Neural cell (in vitro differentiated cells): ENCODE results near the gene WDR1. TPM values are rescaled to one million over a fixed set of nuclear protein-coding genes. Genes with fewer than 3 reads are reported as not detected.
"Not testable (repeated sequence)": the region's sequence is repeated elsewhere in the genome, so short reads cannot be mapped to it uniquely, and the experiment has no call there.

Experiments used
- H2AFZ ChIP-seq: fragments of 200-600, 300-800 bp; sonication (generic), shearing (Covaris generic); 2 replicates; pipeline ENCODE4 v1.6.0; 2014; ENCODE audit warnings: low read depth, mild to moderate bottlenecking, antibody characterized with exemption, low read length, moderate library complexity
- H3F3A ChIP-seq: fragments of 200-600 bp; shearing (Covaris generic); 2 replicates; pipeline ENCODE4 v1.6.1; 2016; ENCODE audit warnings: mild to moderate bottlenecking, moderate library complexity, mixed read lengths, antibody characterized with exemption, low read length; ENCODE audit not compliant: insufficient read depth, poor library complexity, severe bottlenecking
- H3K27ac ChIP-seq: fragments of 200-600, 300-800 bp; sonication (generic), shearing (Covaris generic); 2 replicates; pipeline ENCODE4 v1.5.1; 2014; ENCODE audit warnings: mild to moderate bottlenecking, low read length, moderate library complexity
- H3K27me3 ChIP-seq: fragments of 300-800, 200-600 bp; sonication (generic), shearing (Covaris generic); 2 replicates; pipeline ENCODE4 v1.6.0; 2014; ENCODE audit warnings: mild to moderate bottlenecking, low read depth, low read length, moderate library complexity; ENCODE audit not compliant: insufficient read depth
- H3K36me3 ChIP-seq: fragments of 300-800, 200-600 bp; sonication (generic), shearing (Covaris generic); 2 replicates; pipeline ENCODE4 v1.5.1; 2014; ENCODE audit warnings: mild to moderate bottlenecking, antibody characterized with exemption, low read length, moderate library complexity; ENCODE audit not compliant: insufficient read depth
- H3K4me2 ChIP-seq: fragments of 300-800, 200-600 bp; sonication (generic), shearing (Covaris generic); 2 replicates; pipeline ENCODE4 v1.6.0; 2014; ENCODE audit warnings: mild to moderate bottlenecking, low read length
- H3K4me3 ChIP-seq: fragments of 300-800, 200-600 bp; sonication (generic), shearing (Covaris generic); 2 replicates; pipeline ENCODE4 v1.5.1; 2014; ENCODE audit warnings: mild to moderate bottlenecking, low read length, moderate library complexity
- H3K79me2 ChIP-seq: fragments of 200-600 bp; shearing (Covaris generic); replicated peaks from 2 replicates; pipeline ENCODE4 v1.6.0; 2014; ENCODE audit warnings: mild to moderate bottlenecking, low read length, moderate library complexity; ENCODE audit not compliant: insufficient read depth
- H3K9ac ChIP-seq: fragments of 300-800, 200-600 bp; sonication (generic), shearing (Covaris generic); 2 replicates; pipeline ENCODE4 v1.6.1; 2016; ENCODE audit warnings: mild to moderate bottlenecking, low read length, mixed read lengths
- H3K9me2 ChIP-seq: fragments of 200-600 bp; shearing (Covaris generic); 2 replicates; pipeline ENCODE4 v1.6.1; 2016; ENCODE audit warnings: mild to moderate bottlenecking, low read length, mixed read lengths; ENCODE audit not compliant: insufficient read depth
- H3K9me3 ChIP-seq: fragments of 200-600, 300-800 bp; sonication (generic), shearing (Covaris generic); 2 replicates; pipeline ENCODE4 v1.6.1; 2016; ENCODE audit warnings: mild to moderate bottlenecking, mixed run types, low read length, moderate library complexity, mixed read lengths
- H4K20me1 ChIP-seq: fragments of 200-600 bp; shearing (Covaris generic); 2 replicates; pipeline ENCODE4 v1.6.1; 2016; ENCODE audit warnings: mild to moderate bottlenecking, mixed run types; ENCODE audit not compliant: insufficient read depth
- CTCF ChIP-seq: fragments of 450-650 bp; IDR thresholded peaks from 2 replicates; pipeline ENCODE4 v1.5.1; 2014; ENCODE audit warnings: antibody characterized with exemption, mild to moderate bottlenecking, moderate library complexity; ENCODE audit not compliant: poor library complexity, severe bottlenecking
- EP300 ChIP-seq: fragments of 450-650 bp; conservative IDR thresholded peaks from 2 replicates; pipeline ENCODE4 v1.6.1; 2014; ENCODE audit warnings: antibody characterized with exemption, mild to moderate bottlenecking, moderate library complexity; ENCODE audit not compliant: poor library complexity, severe bottlenecking
- EZH2 ChIP-seq: fragments of 200-600, 300-800 bp; shearing (Covaris generic), sonication (generic); IDR thresholded peaks from 2 replicates; pipeline ENCODE4 v1.6.1; 2014; ENCODE audit warnings: antibody characterized with exemption, low read length, borderline replicate concordance, mild to moderate bottlenecking; ENCODE audit not compliant: insufficient read depth, poor library complexity, severe bottlenecking
- MXI1 ChIP-seq: fragments of 450-650 bp; conservative IDR thresholded peaks from 2 replicates; pipeline ENCODE4 v1.6.1; 2014; ENCODE audit warnings: antibody characterized with exemption, mild to moderate bottlenecking; ENCODE audit not compliant: poor library complexity, severe bottlenecking
- POLR2AphosphoS5 ChIP-seq: IDR thresholded peaks from 2 replicates; pipeline ENCODE4 v1.6.1; 2012
- RAD21 ChIP-seq: fragments of 450-650 bp; conservative IDR thresholded peaks from 2 replicates; pipeline ENCODE4 v1.6.1; 2014; ENCODE audit warnings: antibody characterized with exemption, mild to moderate bottlenecking, moderate library complexity
- REST ChIP-seq: IDR thresholded peaks from 2 replicates; pipeline ENCODE4 v1.6.1; 2012; ENCODE audit warnings: borderline replicate concordance
- SMC3 ChIP-seq: fragments of 450-650 bp; conservative IDR thresholded peaks from 2 replicates; pipeline ENCODE4 v1.6.1; 2014; ENCODE audit warnings: antibody characterized with exemption, mild to moderate bottlenecking, moderate library complexity; ENCODE audit not compliant: poor library complexity
- TAF1 ChIP-seq: IDR thresholded peaks from 2 replicates; pipeline ENCODE4 v1.6.1; 2012; ENCODE audit warnings: low read depth
- polyA plus RNA-seq: library from polyadenylated mRNA; depleted of rRNA; stranded (reverse); fragments of >200 nt; gene quantifications from 2 replicates; pipeline ENCODE4 v1.2.3, GENCODE V29; 2014

Gene WDR1
- polyA plus RNA-seq, 1 donor from 2014 or later = 106 TPM

- Histone ChIP-seq H3K9ac (no peak overlapping the region), H3K9me3 (no peaks in the 10 kb centered on the region), H3K27me3 (no peaks in the 10 kb centered on the region), H2AFZ (no peak overlapping the region), H4K20me1 (no peaks in the 10 kb centered on the region), H3F3A (no peaks in the 10 kb centered on the region), H3K27ac (no peak overlapping the region), H3K36me3 (no peaks in the 10 kb centered on the region), H3K9me2 (no peaks in the 10 kb centered on the region), H3K4me2 (no peak overlapping the region), H3K4me3 (no peak overlapping the region), H3K79me2 (no peaks in the 10 kb centered on the region)
- TF ChIP-seq EZH2 (no peak), RAD21 (no peak), MXI1 (no peak), SMC3 (no peak), TAF1 (no peak), CTCF (no peak), POLR2AphosphoS5 (no peak), REST (no peak), EP300 (no peak)
Observed at GRCh38 chr4:10129196-10130177, 12.9 kb upstream of the WDR1 start.

GRCh38 chr4:10128761-10129160, 12.2 kb upstream of the WDR1 start:
- no peak overlapping the region for H3K27ac ChIP-seq
- H3K36me3 ChIP-seq = no peaks in the 10 kb centered on the region
- H3F3A ChIP-seq = no peaks in the 10 kb centered on the region
- H3K27me3 ChIP-seq = no peaks in the 10 kb centered on the region
- no peak overlapping the region for H2AFZ ChIP-seq
- H3K4me2 ChIP-seq = no peak overlapping the region
- H3K9me2 ChIP-seq = no peaks in the 10 kb centered on the region
- no peak overlapping the region for H3K9ac ChIP-seq
- H3K79me2 ChIP-seq = no peaks in the 10 kb centered on the region
- no peaks in the 10 kb centered on the region for H4K20me1 ChIP-seq
- no peak overlapping the region for H3K4me3 ChIP-seq
- no peaks in the 10 kb centered on the region for H3K9me3 ChIP-seq
- TF ChIP-seq CTCF = no peak
- TF ChIP-seq EZH2 = no peak
- no peak for TF ChIP-seq POLR2AphosphoS5
- TF ChIP-seq REST = no peak
- TF ChIP-seq TAF1 = no peak
- no peak for TF ChIP-seq MXI1

GRCh38 chr4:10127531-10127930, 10.9 kb upstream of the WDR1 start:
- H3K79me2 ChIP-seq, H4K20me1 ChIP-seq, H3K4me3 ChIP-seq, H3F3A ChIP-seq, H3K36me3 ChIP-seq, H3K9me3 ChIP-seq, H3K27ac ChIP-seq, H3K4me2 ChIP-seq, H3K9ac ChIP-seq, H3K27me3 ChIP-seq, H2AFZ ChIP-seq, H3K9me2 ChIP-seq: not testable (repeated sequence)
